Ishikawa (cell line): ENCODE results near the gene PLCD3.

ENCODE experiments used
- CEBPB ChIP-seq: IDR thresholded peaks from 2 replicates; pipeline ENCODE4 v1.6.1; 2012
- CREB1 ChIP-seq: IDR thresholded peaks from 2 replicates; pipeline ENCODE4 v1.6.1; 2012; ENCODE audit warnings: low read depth
- EGR1 ChIP-seq: IDR thresholded peaks from 2 replicates; pipeline ENCODE4 v1.6.1; 2012
- EP300 ChIP-seq: IDR thresholded peaks from 2 replicates; pipeline ENCODE4 v1.6.1; 2012; ENCODE audit warnings: borderline replicate concordance
- FOXM1 ChIP-seq: IDR thresholded peaks from 2 replicates; pipeline ENCODE4 v1.6.1; 2012; ENCODE audit warnings: low read depth, borderline replicate concordance
- NFIC ChIP-seq: IDR thresholded peaks from 2 replicates; pipeline ENCODE4 v1.6.1; 2012
- RAD21 ChIP-seq: IDR thresholded peaks from 2 replicates; pipeline ENCODE4 v1.6.1; 2012; ENCODE audit warnings: low read depth
- TAF1 ChIP-seq: IDR thresholded peaks from 2 replicates; pipeline ENCODE4 v1.6.1; 2012; ENCODE audit warnings: low read depth, mild to moderate bottlenecking
- TCF12 ChIP-seq: IDR thresholded peaks from 2 replicates; pipeline ENCODE4 v1.6.1; 2012; ENCODE audit warnings: low read depth
- TEAD4 ChIP-seq: IDR thresholded peaks from 2 replicates; pipeline ENCODE4 v1.6.1; 2012
- YY1 ChIP-seq: IDR thresholded peaks from 2 replicates; pipeline ENCODE4 v1.6.1; 2012; ENCODE audit warnings: low read depth
- ZBTB7A ChIP-seq: IDR thresholded peaks from 2 replicates; pipeline ENCODE4 v1.6.1; 2012; ENCODE audit warnings: low read depth
- TF ChIP-seq, protein P1 (sequence below): IDR thresholded peaks from 2 replicates; pipeline ENCODE4 v1.6.1; 2012
- TF ChIP-seq, protein P2 (sequence below): IDR thresholded peaks from 2 replicates; pipeline ENCODE4 v1.6.1; 2012; ENCODE audit warnings: low read depth, mild to moderate bottlenecking
- TF ChIP-seq, protein P3 (sequence below): IDR thresholded peaks from 2 replicates; pipeline ENCODE4 v1.6.1; 2012

The PLCD3 gene

DNA sequence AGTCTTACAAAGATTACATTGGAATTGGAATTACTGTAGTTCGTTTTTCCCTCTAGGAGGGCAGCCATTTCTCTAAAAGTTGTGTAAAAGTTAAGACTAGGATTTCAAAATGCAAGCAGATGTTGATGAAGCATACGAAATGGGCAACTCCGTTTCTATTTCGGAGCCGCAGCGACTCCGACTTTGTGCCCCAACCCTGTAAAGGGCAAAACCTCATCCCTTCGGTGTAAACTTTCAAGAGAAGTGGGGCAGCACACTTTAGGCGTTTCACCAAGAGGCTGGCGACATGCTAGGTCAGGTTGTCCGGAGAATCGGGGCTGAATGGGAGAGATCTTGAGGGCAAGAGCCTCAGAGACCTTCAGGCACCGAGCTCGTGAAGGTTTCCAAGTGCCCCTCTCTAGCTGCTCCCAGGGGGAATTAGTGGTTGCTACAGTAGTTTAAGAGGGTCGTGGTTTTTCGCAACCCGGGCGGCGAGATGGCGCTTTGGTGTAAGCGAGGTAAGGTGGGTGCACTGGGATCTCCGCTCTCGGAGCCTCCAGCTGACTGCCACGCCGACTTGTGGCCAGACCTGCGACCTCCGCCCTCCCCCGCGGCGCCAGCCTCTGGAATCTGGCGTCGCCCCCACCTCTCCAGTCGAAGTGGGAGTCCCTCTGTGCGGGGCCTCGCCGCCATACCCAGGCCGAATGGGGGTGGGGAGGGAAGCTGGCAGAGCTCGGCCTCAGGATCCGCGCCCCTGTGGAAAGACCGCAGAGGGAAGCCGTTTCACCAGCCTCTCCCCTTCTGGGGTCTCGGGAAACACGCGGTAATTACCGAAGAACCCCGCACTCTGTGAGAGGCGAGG, 28.4 kb upstream of the PLCD3 start:
- no peak for TF ChIP-seq CEBPB
- TF ChIP-seq, protein P1, sequence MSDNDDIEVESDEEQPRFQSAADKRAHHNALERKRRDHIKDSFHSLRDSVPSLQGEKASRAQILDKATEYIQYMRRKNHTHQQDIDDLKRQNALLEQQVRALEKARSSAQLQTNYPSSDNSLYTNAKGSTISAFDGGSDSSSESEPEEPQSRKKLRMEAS: peak; percentile 16; the same call in 1 of the 2 replicates

DNA sequence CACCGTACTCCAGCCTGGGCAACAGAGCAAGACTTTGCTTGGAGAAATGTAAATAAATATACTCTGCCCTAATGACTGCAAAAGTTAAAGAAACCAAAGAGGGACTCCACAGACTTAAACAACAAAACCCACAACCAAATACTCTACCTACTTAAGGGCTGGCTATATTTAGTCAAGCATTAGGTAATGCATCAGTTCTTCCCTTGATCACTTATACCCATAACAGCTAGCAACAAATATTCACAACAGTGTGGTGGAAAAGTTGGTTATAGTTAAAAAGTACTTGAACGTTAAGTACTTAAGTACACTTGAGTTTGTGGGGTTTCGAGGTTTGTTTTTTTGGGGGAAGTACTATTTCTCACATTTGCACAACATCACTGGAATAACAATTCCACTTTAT, 23.9 kb upstream of the PLCD3 start:
- TF ChIP-seq TAF1 (no peak), EGR1 (no peak), ZBTB7A (no peak), TCF12 (no peak), CREB1 (no peak), FOXM1 (no peak), CEBPB (no peak), RAD21 (no peak), TEAD4 (no peak), EP300 (no peak), YY1 (no peak), NFIC (no peak)
- TF ChIP-seq, protein P1: no peak
- TF ChIP-seq, protein P2, sequence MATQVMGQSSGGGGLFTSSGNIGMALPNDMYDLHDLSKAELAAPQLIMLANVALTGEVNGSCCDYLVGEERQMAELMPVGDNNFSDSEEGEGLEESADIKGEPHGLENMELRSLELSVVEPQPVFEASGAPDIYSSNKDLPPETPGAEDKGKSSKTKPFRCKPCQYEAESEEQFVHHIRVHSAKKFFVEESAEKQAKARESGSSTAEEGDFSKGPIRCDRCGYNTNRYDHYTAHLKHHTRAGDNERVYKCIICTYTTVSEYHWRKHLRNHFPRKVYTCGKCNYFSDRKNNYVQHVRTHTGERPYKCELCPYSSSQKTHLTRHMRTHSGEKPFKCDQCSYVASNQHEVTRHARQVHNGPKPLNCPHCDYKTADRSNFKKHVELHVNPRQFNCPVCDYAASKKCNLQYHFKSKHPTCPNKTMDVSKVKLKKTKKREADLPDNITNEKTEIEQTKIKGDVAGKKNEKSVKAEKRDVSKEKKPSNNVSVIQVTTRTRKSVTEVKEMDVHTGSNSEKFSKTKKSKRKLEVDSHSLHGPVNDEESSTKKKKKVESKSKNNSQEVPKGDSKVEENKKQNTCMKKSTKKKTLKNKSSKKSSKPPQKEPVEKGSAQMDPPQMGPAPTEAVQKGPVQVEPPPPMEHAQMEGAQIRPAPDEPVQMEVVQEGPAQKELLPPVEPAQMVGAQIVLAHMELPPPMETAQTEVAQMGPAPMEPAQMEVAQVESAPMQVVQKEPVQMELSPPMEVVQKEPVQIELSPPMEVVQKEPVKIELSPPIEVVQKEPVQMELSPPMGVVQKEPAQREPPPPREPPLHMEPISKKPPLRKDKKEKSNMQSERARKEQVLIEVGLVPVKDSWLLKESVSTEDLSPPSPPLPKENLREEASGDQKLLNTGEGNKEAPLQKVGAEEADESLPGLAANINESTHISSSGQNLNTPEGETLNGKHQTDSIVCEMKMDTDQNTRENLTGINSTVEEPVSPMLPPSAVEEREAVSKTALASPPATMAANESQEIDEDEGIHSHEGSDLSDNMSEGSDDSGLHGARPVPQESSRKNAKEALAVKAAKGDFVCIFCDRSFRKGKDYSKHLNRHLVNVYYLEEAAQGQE: no peak
- TF ChIP-seq, protein P3, sequence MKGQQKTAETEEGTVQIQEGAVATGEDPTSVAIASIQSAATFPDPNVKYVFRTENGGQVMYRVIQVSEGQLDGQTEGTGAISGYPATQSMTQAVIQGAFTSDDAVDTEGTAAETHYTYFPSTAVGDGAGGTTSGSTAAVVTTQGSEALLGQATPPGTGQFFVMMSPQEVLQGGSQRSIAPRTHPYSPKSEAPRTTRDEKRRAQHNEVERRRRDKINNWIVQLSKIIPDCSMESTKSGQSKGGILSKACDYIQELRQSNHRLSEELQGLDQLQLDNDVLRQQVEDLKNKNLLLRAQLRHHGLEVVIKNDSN: no peak

DNA sequence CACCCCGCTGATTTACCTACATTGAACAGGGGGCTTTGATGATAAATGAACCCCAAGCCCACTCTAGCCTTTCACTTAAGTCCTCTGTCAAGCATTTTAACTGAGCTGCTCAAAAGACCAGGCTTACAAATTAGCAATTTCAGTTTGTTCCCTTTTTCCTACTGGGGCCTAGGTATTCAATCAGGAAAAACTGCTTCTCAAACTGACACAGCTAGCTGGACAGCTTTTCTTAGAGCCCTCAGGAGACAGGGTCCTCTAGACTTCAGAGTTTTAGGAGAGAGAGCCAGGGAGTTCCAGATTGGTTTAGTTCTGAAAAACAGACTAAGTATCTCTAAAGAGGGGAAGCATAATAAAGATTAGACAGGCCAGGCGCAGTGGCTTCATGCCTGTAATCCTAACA, 23.2 kb upstream of the PLCD3 start:
- TF ChIP-seq RAD21 (no peak), TCF12 (no peak), NFIC (no peak), YY1 (no peak), ZBTB7A (no peak), FOXM1 (no peak), TAF1 (no peak)

DNA sequence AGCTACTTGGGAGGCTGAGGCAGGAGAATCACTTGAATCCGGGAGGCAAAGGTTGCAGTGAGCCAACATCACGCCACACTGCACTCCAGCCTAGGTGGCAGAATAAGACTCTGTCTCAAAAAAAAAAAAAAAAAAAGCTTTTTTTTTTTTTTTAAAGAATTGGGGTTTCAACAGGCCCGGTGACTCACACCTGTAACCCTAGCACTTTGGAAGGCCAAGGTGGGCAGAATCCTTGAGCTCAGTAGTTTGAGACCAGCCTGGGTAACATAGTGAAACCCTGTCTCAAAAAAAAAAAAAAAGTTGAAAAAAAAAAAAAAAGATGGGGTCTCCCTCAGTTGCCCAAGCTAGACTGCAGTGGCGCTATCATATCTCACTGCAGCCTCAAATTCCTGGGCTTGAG, 22.7 kb upstream of the PLCD3 start:
- TF ChIP-seq CREB1: no peak

DNA sequence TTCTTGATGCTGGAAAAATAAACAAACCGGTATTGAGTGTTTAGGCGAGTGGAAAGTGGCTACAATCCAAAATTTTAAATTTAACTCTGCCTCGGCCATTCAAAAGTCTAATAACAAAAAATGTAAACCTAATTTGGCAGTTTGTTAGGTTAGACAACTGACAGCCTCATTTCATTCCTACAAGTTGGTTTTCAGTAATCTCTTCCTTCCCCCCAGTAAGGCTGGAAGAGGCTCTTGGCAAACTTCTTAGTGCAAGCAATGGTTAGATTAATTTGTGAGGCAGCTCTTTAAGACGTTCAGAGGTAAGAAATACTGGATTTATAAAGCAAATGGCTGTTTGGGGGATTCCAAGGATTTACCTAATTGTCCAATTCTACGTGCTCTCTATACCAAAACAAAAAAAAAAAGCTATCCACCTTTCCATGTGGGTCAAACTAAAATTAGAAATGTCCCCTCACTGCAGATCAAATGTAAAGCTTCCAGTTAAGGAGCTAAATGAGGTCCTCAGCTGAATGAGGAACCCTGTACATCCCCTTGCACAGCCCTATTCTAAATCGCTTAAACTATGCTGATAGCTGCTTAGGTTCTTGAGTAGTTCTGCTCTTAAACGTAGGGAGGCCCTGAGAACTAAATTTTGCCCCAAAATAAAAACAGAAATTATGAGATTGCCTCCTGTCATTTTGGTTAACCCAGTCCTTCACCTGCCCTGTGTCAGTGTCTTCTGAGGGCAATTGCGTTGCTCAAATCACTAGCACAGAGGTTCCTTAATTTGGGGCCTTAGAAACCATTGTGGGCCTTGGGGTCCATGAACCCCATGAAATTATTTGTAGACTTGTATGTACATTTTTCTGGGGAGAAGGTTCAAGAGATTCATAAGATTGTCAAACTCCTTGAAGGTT, 18.8 kb upstream of the PLCD3 start:
- TF ChIP-seq, protein P3: no peak
- no peak for TF ChIP-seq TAF1
- TF ChIP-seq CREB1: no peak
- TF ChIP-seq, protein P2: no peak
- TF ChIP-seq ZBTB7A: no peak
- TF ChIP-seq EGR1: no peak
